Upper lobe of left lung (tissue), 6 donors: Measurements from ENCODE around the gene ST14. TPM values are rescaled to one million over a fixed set of nuclear protein-coding genes. Genes with fewer than 3 reads are reported as not detected.

Experiments used
- ATAC-seq, 2 donors: fragments of 200-7000 bp; cut with Tn5 transposase; one replicate each; pipeline ENCODE4 v1.9.1; 2022; ENCODE audit warnings: mild to moderate bottlenecking in 2 of 2, moderate library complexity in 2 of 2; ENCODE audit not compliant: low FRiP score in 2 of 2
- DNase-seq, 2 donors: peaks; one replicate each; pipeline ENCODE4 v3.0.0-alpha.2; 2019 to 2020
- H3K27ac ChIP-seq, 4 donors: fragments of 200-600 bp; sonication (generic); one replicate each; pipeline ENCODE4 v1.5.1; 2016 to 2019
- H3K27me3 ChIP-seq, 4 donors: fragments of 200-600 bp; sonication (generic); one replicate each; pipeline ENCODE4 v1.5.1; 2017 to 2019
- H3K36me3 ChIP-seq, 4 donors: fragments of 200-600 bp; sonication (generic); one replicate each; pipeline ENCODE4 v1.5.1; 2016 to 2019
- H3K4me1 ChIP-seq, 4 donors: fragments of 200-600 bp; sonication (generic); one replicate each; pipeline ENCODE4 v1.5.1; 2018 to 2019
- H3K4me3 ChIP-seq, 4 donors: fragments of 200-600 bp; sonication (generic); one replicate each; pipeline ENCODE4 v1.5.1; 2017 to 2019; ENCODE audit warnings: mild to moderate bottlenecking in 2 of 4, moderate library complexity in 1 of 4
- H3K9me3 ChIP-seq, 4 donors: fragments of 200-600 bp; sonication (generic); one replicate each; pipeline ENCODE4 v1.5.1; 2018 to 2019
- CTCF ChIP-seq, 6 experiments: fragments of 450-650 bp in 4 of 6; fragments of 200-600 bp in 2 of 6; sonication (generic) in 2 of 6; IDR thresholded peaks; one replicate each; pipeline ENCODE4 v1.5.1; 2016 to 2019; ENCODE audit warnings: antibody characterized with exemption in 6 of 6
- EP300 ChIP-seq, 4 donors: sonication (generic); formaldehyde crosslinking; IDR thresholded peaks; one replicate each; pipeline ENCODE4 v1.5.1; 2017; ENCODE audit warnings: antibody characterized with exemption in 4 of 4, control low read depth in 2 of 4
- POLR2A ChIP-seq, 4 donors: fragments of 450-650 bp; IDR thresholded peaks; one replicate each; pipeline ENCODE4 v1.5.1; 2016 to 2017; ENCODE audit warnings: antibody characterized with exemption in 4 of 4, mild to moderate bottlenecking in 2 of 4
- POLR2AphosphoS5 ChIP-seq, 2 donors: sonication (generic); formaldehyde crosslinking; IDR thresholded peaks; one replicate each; pipeline ENCODE4 v1.5.1; 2017; ENCODE audit warnings: antibody characterized with exemption in 2 of 2
- WGBS, 2 donors: methylation state at CpG; one replicate each; pipeline ENCODE4 v1.1.5; 2017 to 2018; 5-methylcytosine and 5-hydroxymethylcytosine counted together
- total RNA-seq, 6 donors: library from RNA; depleted of rRNA in 4 of 6; stranded (reverse); fragments of >200 nt in 4 of 6; gene quantifications; one replicate each; pipeline versions ENCODE4 v1.1.0 to v1.2.1, GENCODE V29; 2016 to 2021
- donor health status: DM: no; HTN: no; CAD: no; lungs with moderate emphysema.
- donor health status: DM: no; HTN: yes; CAD: no; lungs with severe emphysema.

Gene ST14
- total RNA-seq, 6 donors from 2014 or later: 49.2 to 105 (median 72.1) TPM

- WGBS, 2 donors: 66 to 69% methylated on average over 11 to 15 of the region's 17 CpGs
- no peak for DNase-seq
Measured at GRCh38 chr11:130216591-130217132, 57.1 kb downstream of the ST14 start.

GRCh38 chr11:130217133-130218031 is 57.8 kb downstream of the ST14 start:
- no peaks in the 10 kb centered on the region for H3K36me3 ChIP-seq
- H3K4me1 ChIP-seq: peaks cover 7 to 9% (median 7%) of the 10 kb centered on the region in 4 donors
- TF ChIP-seq EP300 (IDR thresholded peaks at IDR 0.05): no peak
- TF ChIP-seq POLR2AphosphoS5 (IDR thresholded peaks at IDR 0.05): no peak
- no peak for TF ChIP-seq CTCF (IDR thresholded peaks at IDR 0.05)
- TF ChIP-seq POLR2A (IDR thresholded peaks at IDR 0.05): no peak
- no peak for DNase-seq
- no peaks in the 10 kb centered on the region for H3K27me3 ChIP-seq
- no peak overlapping the region for H3K4me3 ChIP-seq
- WGBS, 2 donors: 84 to 86% methylated on average over 20 to 21 of the region's 21 CpGs
- H3K27ac ChIP-seq: no peak overlapping the region
- no peak for ATAC-seq
- no peaks in the 10 kb centered on the region for H3K9me3 ChIP-seq

More at GRCh38 chr11:130216591-130217132, 57.1 kb downstream of the ST14 start:
- Histone ChIP-seq H3K9me3 (no peaks in the 10 kb centered on the region), H3K4me3 (no peak overlapping the region), H3K4me1 (peaks cover 7 to 9% (median 7%) of the 10 kb centered on the region in 4 donors), H3K36me3 (no peaks in the 10 kb centered on the region), H3K27me3 (no peaks in the 10 kb centered on the region), H3K27ac (no peak overlapping the region)
- TF ChIP-seq POLR2A (IDR thresholded peaks at IDR 0.05) (no peak), POLR2AphosphoS5 (IDR thresholded peaks at IDR 0.05) (no peak), CTCF (IDR thresholded peaks at IDR 0.05) (no peak), EP300 (IDR thresholded peaks at IDR 0.05) (no peak)
- no peak for ATAC-seq

- no peak for DNase-seq
- 89 to 94% methylated on average over 11 to 14 of the region's 14 CpGs for WGBS, 2 donors
Measured at GRCh38 chr11:130218501-130219070, 59.0 kb downstream of the ST14 start.

GRCh38 chr11:130219148-130219547 is 59.6 kb downstream of the ST14 start:
- no peaks in the 10 kb centered on the region for H3K27me3 ChIP-seq
- H3K27ac ChIP-seq: no peak overlapping the region
- no peaks in the 10 kb centered on the region for H3K9me3 ChIP-seq
- no peak for TF ChIP-seq POLR2A (IDR thresholded peaks at IDR 0.05)
- no peaks in the 10 kb centered on the region for H3K36me3 ChIP-seq
- H3K4me3 ChIP-seq: no peak overlapping the region
- H3K4me1 ChIP-seq: peaks cover 0 to 8% (median 2%) of the 10 kb centered on the region in 4 donors
- ATAC-seq (no peak), DNase-seq (no peak)
- WGBS, 2 donors: 93 to 95% methylated on average over 8 of the region's 8 CpGs

More at GRCh38 chr11:130218501-130219070, 59.0 kb downstream of the ST14 start:
- H3K27ac ChIP-seq: no peak overlapping the region
- no peak for ATAC-seq
- H3K36me3 ChIP-seq: no peaks in the 10 kb centered on the region
- H3K4me3 ChIP-seq: no peak overlapping the region
- peaks cover 0 to 3% (median under 1%) of the 10 kb centered on the region in 4 donors for H3K4me1 ChIP-seq
- H3K27me3 ChIP-seq: no peaks in the 10 kb centered on the region
- no peaks in the 10 kb centered on the region for H3K9me3 ChIP-seq
- TF ChIP-seq POLR2AphosphoS5 (IDR thresholded peaks at IDR 0.05) (no peak), EP300 (IDR thresholded peaks at IDR 0.05) (no peak), CTCF (IDR thresholded peaks at IDR 0.05) (no peak), POLR2A (IDR thresholded peaks at IDR 0.05) (no peak)

- Histone ChIP-seq H3K27me3 (no peaks in the 10 kb centered on the region), H3K9me3 (no peaks in the 10 kb centered on the region), H3K27ac (no peak overlapping the region), H3K36me3 (no peaks in the 10 kb centered on the region), H3K4me1 (peaks cover 0 to 10% (median 2%) of the 10 kb centered on the region in 4 donors), H3K4me3 (no peak overlapping the region)
- ATAC-seq (no peak), DNase-seq (no peak)
- TF ChIP-seq EP300 (IDR thresholded peaks at IDR 0.05) (no peak), POLR2A (IDR thresholded peaks at IDR 0.05) (no peak), CTCF (IDR thresholded peaks at IDR 0.05) (no peak), POLR2AphosphoS5 (IDR thresholded peaks at IDR 0.05) (no peak)
- WGBS, 2 donors: 83 to 89% methylated on average over 10 to 19 of the region's 19 CpGs
Measured at GRCh38 chr11:130220311-130221035, 60.9 kb downstream of the ST14 start.
